ENCODE results near the gene GSTK1.

DNA sequence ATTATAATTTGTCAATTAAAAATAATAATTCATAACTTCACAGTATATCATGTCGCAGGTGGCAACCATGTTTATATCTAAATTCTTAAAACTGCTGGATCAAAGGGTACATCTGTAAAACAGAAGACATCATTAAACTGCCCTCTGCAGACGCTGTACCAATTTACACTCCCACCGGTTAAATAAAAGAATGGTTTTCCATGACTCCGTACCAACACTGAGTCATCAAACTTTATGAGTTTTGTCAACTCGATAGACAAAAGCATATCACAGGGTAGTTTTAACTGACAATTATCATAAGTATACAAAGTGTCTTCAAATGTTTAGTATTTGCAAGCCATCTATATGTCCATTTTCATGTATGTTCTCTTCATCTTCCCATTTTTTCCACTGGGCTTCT is 5.7 kb upstream of the GSTK1 start:
- no peak for TF ChIP-seq CTCF (IDR thresholded peaks at IDR 0.05)
- no peak for TF ChIP-seq POLR2A (IDR thresholded peaks at IDR 0.05)

Measured in thyroid gland (tissue), 4 donors.